ENCODE data around the gene MRPL44. TPM values are rescaled to one million over a fixed set of nuclear protein-coding genes. Genes with fewer than 3 reads are reported as not detected.

The MRPL44 gene
- polyA plus RNA-seq, 1 experiment, result 12.8 TPM

GRCh38 chr2:223971731-223972130 lies 14.5 kb downstream of the MRPL44 start:
- POLR2A ChIA-PET, result no interaction called here
- DNase-seq (ENCODE audit: low read depth), result no peak
- Histone ChIP-seq H3K4me3 (ENCODE audit: low read depth, low read length) (no peak overlapping the region), H3K27me3 (ENCODE audit: control insufficient read depth, insufficient read depth, low read length) (no peaks in the 10 kb centered on the region), H3K36me3 (ENCODE audit: control insufficient read depth, insufficient read depth, low read length) (no peaks in the 10 kb centered on the region; the same call in 1 of the 2 replicates)
- TF ChIP-seq CTCF (IDR thresholded peaks at IDR 0.05; ENCODE audit: insufficient read depth, low read depth, low read length), result no peak
- CTCF ChIA-PET, result interaction anchor here (0.9 to 14.6 kb wide), 10 partner anchors 9 to 678 kb away, joined by 3 to 216 read pairs (median 20); partner anchors contain the start of gene MRPL44

GRCh38 chr2:223972656-223973102 lies 15.4 kb downstream of the MRPL44 start:
- Histone ChIP-seq H3K36me3 (ENCODE audit: control insufficient read depth, insufficient read depth, low read length) (peaks cover 3% of the 10 kb centered on the region), H3K4me3 (ENCODE audit: low read depth, low read length) (no peak overlapping the region), H3K27me3 (ENCODE audit: control insufficient read depth, insufficient read depth, low read length) (no peaks in the 10 kb centered on the region)
- ChIA-PET CTCF (interaction anchor here (7.0 to 14.6 kb wide), 2 partner anchors 18 to 313 kb away, joined by 89 to 216 read pairs; no protein-coding TSS in a partner anchor), POLR2A (no interaction called here)
- no peak for TF ChIP-seq CTCF (IDR thresholded peaks at IDR 0.05; ENCODE audit: insufficient read depth, low read depth, low read length)
- no peak for DNase-seq (ENCODE audit: low read depth)

- H3K27me3 ChIP-seq (ENCODE audit: control insufficient read depth, insufficient read depth, low read length), result no peaks in the 10 kb centered on the region
- no peak for DNase-seq (ENCODE audit: low read depth)
- no peak for TF ChIP-seq CTCF (IDR thresholded peaks at IDR 0.05; ENCODE audit: insufficient read depth, low read depth, low read length)
- peaks cover 6% of the 10 kb centered on the region for H3K36me3 ChIP-seq (ENCODE audit: control insufficient read depth, insufficient read depth, low read length)
- POLR2A ChIA-PET, result no interaction called here
- no peak overlapping the region for H3K4me3 ChIP-seq (ENCODE audit: low read depth, low read length)
- CTCF ChIA-PET, result interaction anchor here (7.0 to 14.6 kb wide), 2 partner anchors 17 to 312 kb away, joined by 89 to 216 read pairs; no protein-coding TSS in a partner anchor
Observed at GRCh38 chr2:223973606-223974005, 16.3 kb downstream of the MRPL44 start.

- ChIA-PET CTCF (interaction anchor here (0.7 to 1.4 kb wide), 3 partner anchors 306 to 308 kb away, joined by 3 to 5 read pairs (median 4); no protein-coding TSS in a partner anchor), POLR2A (no interaction called here)
- H3K27me3 ChIP-seq (ENCODE audit: control insufficient read depth, insufficient read depth, low read length), result no peaks in the 10 kb centered on the region
- DNase-seq (ENCODE audit: low read depth), result no peak
- no peak overlapping the region for H3K4me3 ChIP-seq (ENCODE audit: low read depth, low read length)
- H3K36me3 ChIP-seq (ENCODE audit: control insufficient read depth, insufficient read depth, low read length), result peaks cover 17% of the 10 kb centered on the region
- no peak for TF ChIP-seq CTCF (IDR thresholded peaks at IDR 0.05; ENCODE audit: insufficient read depth, low read depth, low read length)
Observed at GRCh38 chr2:223976635-223977226, 19.5 kb downstream of the MRPL44 start.

GRCh38 chr2:223978451-223978850 lies 21.2 kb downstream of the MRPL44 start:
- TF ChIP-seq CTCF (IDR thresholded peaks at IDR 0.05; ENCODE audit: insufficient read depth, low read depth, low read length), result no peak
- no peak for DNase-seq (ENCODE audit: low read depth)
- Histone ChIP-seq H3K36me3 (ENCODE audit: control insufficient read depth, insufficient read depth, low read length) (peaks cover 17% of the 10 kb centered on the region), H3K4me3 (ENCODE audit: low read depth, low read length) (no peak overlapping the region), H3K27me3 (ENCODE audit: control insufficient read depth, insufficient read depth, low read length) (no peaks in the 10 kb centered on the region)
- CTCF ChIA-PET, result interaction anchor here (0.9 to 5.8 kb wide), 4 partner anchors 8 to 306 kb away, joined by 3 to 41 read pairs (median 20); no protein-coding TSS in a partner anchor
- POLR2A ChIA-PET, result no interaction called here

Measured in BJ (cell line).